Mucosa of descending colon (tissue), 3 donors: Measurements from ENCODE around the gene STX8. TPM values are rescaled to one million over a fixed set of nuclear protein-coding genes. Genes with fewer than 3 reads are reported as not detected.

ENCODE experiments used
- ATAC-seq: fragments of 200-7000 bp; cut with Tn5 transposase; one replicate; pipeline ENCODE4 v1.9.1; 2020; ENCODE audit warnings: mild to moderate bottlenecking, moderate library complexity
- DNase-seq, 3 donors: peaks; one replicate each; pipeline ENCODE4 v3.0.0-alpha.2; 2020
- H3K36me3 ChIP-seq: fragments of 200-600 bp; one replicate; pipeline ENCODE4 v1.8.0; 2021; ENCODE audit warnings: low read depth, mild to moderate bottlenecking
- H3K4me1 ChIP-seq: fragments of 200-600 bp; one replicate; pipeline ENCODE4 v1.8.0; 2021; ENCODE audit warnings: low read depth, mild to moderate bottlenecking
- H3K4me3 ChIP-seq: fragments of 200-600 bp; one replicate; pipeline ENCODE4 v1.8.0; 2021; ENCODE audit warnings: mild to moderate bottlenecking
- H3K9me3 ChIP-seq: fragments of 200-600 bp; one replicate; pipeline ENCODE4 v1.8.0; 2021; ENCODE audit warnings: mild to moderate bottlenecking
- intact Hi-C, 2 donors: fragments of 100-400 bp; cut with DNase I in 1 of 2; cut with micrococcal nuclease in 1 of 2; formaldehyde crosslinking; loops; one replicate each; pipeline versions ENCODE4 v1.11.0 to v1.11.1; 2022; cut with DNase I, micrococcal nuclease
- total RNA-seq, 3 donors: library from RNA; stranded (reverse); fragmentation: NEBNext Ultra II Directional in 2 of 3; extraction: Animal tissue kit (Norgen Biotek cat#: 25700) in 2 of 3; gene quantifications; one replicate each; pipeline versions ENCODE4 v1.2.1 to v1.2.4, GENCODE V29; 2021 to 2023
- TF ChIP-seq, protein P1 (sequence below): fragments of 200-600 bp; IDR thresholded peaks from one replicate; pipeline ENCODE4 v1.8.0; 2022; ENCODE audit warnings: antibody characterized with exemption, mild to moderate bottlenecking
- donor health status: DM: no; HTN: no; CAD: no; lungs with moderate emphysema.
- donor health status: DM: no; HTN: no; CAD: no.
- donor health status: DM: no; HTN: yes; CAD: no.

The STX8 gene
- total RNA-seq, 3 donors from 2014 or later, result 45.1 to 62.5 (median 54.4) TPM

- intact Hi-C loops, result loop anchor here (5.0 to 10.0 kb wide), 2 partner anchors 527 to 530 kb away; no protein-coding TSS in a partner anchor
- TF ChIP-seq, protein P1, sequence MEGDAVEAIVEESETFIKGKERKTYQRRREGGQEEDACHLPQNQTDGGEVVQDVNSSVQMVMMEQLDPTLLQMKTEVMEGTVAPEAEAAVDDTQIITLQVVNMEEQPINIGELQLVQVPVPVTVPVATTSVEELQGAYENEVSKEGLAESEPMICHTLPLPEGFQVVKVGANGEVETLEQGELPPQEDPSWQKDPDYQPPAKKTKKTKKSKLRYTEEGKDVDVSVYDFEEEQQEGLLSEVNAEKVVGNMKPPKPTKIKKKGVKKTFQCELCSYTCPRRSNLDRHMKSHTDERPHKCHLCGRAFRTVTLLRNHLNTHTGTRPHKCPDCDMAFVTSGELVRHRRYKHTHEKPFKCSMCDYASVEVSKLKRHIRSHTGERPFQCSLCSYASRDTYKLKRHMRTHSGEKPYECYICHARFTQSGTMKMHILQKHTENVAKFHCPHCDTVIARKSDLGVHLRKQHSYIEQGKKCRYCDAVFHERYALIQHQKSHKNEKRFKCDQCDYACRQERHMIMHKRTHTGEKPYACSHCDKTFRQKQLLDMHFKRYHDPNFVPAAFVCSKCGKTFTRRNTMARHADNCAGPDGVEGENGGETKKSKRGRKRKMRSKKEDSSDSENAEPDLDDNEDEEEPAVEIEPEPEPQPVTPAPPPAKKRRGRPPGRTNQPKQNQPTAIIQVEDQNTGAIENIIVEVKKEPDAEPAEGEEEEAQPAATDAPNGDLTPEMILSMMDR, result no peak
- Histone ChIP-seq H3K9me3 (no peaks in the 10 kb centered on the region), H3K4me3 (no peak overlapping the region), H3K4me1 (no peaks in the 10 kb centered on the region), H3K36me3 (no peaks in the 10 kb centered on the region)
- peak in 1 of 3 donors; percentile 38 for DNase-seq
- ATAC-seq, result no peak
Measured at GRCh38 chr17:9522074-9522473, 53.5 kb downstream of the STX8 start.

- ATAC-seq (no peak), DNase-seq (no peak)
- Histone ChIP-seq H3K36me3 (no peaks in the 10 kb centered on the region), H3K4me3 (no peak overlapping the region), H3K9me3 (no peaks in the 10 kb centered on the region), H3K4me1 (no peaks in the 10 kb centered on the region)
- intact Hi-C loops, result loop anchor here (5.0 to 10.0 kb wide), 2 partner anchors 526 to 529 kb away; no protein-coding TSS in a partner anchor
- TF ChIP-seq, protein P1, result no peak
Measured at GRCh38 chr17:9521062-9521461, 54.6 kb downstream of the STX8 start.

DNA sequence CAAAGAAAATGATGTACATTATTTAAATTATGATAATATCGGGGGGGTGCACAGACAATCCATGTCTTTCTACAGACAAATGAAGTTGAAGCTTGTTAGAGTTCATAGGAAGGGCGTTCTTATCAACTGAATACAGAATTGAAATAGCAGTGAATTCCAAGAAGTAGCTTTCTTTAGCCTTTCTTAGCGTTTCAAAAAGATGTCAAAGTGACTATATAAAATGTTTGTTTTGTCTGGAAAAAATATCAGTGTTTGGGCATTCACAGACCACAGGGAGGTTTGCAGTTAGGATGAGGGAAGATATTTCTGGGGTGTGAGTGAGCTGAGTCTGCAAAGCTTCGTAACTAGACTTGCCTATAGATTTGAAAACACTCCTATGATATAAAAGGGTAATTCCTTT is 55.0 kb downstream of the STX8 start:
- H3K36me3 ChIP-seq, result no peaks in the 10 kb centered on the region

DNA sequence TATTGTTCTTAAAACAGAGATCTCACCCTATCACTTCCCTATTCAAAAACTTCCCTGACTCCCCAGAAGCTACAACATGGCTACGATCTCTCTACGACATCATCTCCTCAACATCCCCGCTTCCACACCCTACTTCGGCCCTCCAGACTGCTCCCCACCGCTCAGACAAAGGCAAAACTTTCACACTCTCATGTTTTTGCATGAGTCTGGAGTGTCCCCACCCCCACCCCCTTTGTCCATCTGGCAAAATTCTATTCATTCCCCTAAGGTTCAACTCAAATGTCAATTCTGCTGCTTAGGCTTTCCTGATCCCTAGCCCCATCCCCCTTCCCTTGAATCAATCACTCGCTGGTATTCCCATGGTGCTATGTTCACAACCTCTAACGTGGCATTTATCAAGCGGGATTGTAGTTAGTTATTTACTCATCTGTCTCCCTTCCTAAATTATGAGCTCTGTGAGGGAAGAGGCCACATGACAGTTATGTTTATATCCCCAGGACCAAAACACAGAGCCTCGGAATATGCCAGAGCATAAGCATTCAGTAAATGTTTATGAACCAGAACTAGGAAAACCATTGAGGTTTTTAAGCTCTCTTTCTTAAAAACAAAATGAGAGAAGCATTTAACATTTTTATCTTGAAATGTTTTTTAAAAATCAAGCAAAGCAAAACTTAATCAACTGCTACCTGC is 55.9 kb downstream of the STX8 start:
- Histone ChIP-seq H3K4me3 (no peak overlapping the region), H3K9me3 (no peaks in the 10 kb centered on the region), H3K36me3 (no peaks in the 10 kb centered on the region), H3K4me1 (no peaks in the 10 kb centered on the region)
- TF ChIP-seq, protein P1, result no peak
- DNase-seq, result no peak
- intact Hi-C loops, result loop anchor here (5.0 to 10.0 kb wide), 2 partner anchors 525 to 527 kb away; no protein-coding TSS in a partner anchor
- no peak for ATAC-seq

More for the DNA sequence above, 55.0 kb downstream of the STX8 start:
- intact Hi-C loops, result loop anchor here (5.0 to 10.0 kb wide), 2 partner anchors 526 to 528 kb away; no protein-coding TSS in a partner anchor
- ATAC-seq (no peak), DNase-seq (no peak)
- no peak overlapping the region for H3K4me3 ChIP-seq
- H3K9me3 ChIP-seq, result no peaks in the 10 kb centered on the region
- no peaks in the 10 kb centered on the region for H3K4me1 ChIP-seq
- TF ChIP-seq, protein P1, result no peak

DNA sequence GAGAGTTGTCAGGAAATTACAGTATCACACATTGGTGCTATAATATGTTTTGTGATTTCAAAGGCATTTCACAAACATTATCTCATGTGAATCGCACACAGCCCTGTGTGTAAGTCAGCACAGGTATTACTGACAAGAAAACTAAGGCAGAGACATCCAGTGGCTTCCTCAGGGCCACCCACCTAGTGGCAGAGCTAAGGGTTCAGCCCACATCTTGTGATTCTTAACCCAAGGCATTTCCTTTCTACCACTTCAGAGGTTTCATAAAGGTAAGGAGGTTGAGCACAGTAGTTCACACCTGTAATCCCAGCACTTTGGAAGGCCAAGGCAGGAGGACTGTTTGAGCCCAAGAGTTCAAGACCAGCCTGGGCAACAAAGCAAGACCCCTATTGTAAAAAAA is 58.2 kb downstream of the STX8 start:
- TF ChIP-seq, protein P1, result no peak
- H3K4me1 ChIP-seq, result no peaks in the 10 kb centered on the region
- intact Hi-C loops, result no loop called here
- H3K36me3 ChIP-seq, result no peaks in the 10 kb centered on the region
- H3K4me3 ChIP-seq, result no peak overlapping the region
- DNase-seq (no peak), ATAC-seq (no peak)
- no peaks in the 10 kb centered on the region for H3K9me3 ChIP-seq
